LNCAP (cell line): ENCODE results near the gene SOCS1.

ENCODE experiments used
- CTCF ChIP-seq: fragments of 450-650 bp; IDR thresholded peaks from 2 replicates; pipeline ENCODE4 v1.5.1; 2017; ENCODE audit warnings: mild to moderate bottlenecking

SOCS1 gene

GRCh38 chr16:11212798-11213196 lies 43.2 kb downstream of the SOCS1 start:
- no peak for TF ChIP-seq CTCF

- TF ChIP-seq CTCF: no peak
These were observed 43.8 kb downstream of the SOCS1 start for GRCh38 chr16:11211977-11212797.

- no peak for TF ChIP-seq CTCF
These were observed 44.7 kb downstream of the SOCS1 start for GRCh38 chr16:11211061-11211976.

- TF ChIP-seq CTCF: no peak
These were observed 45.7 kb downstream of the SOCS1 start for GRCh38 chr16:11210260-11210659.

- TF ChIP-seq CTCF: no peak
These were observed 46.9 kb downstream of the SOCS1 start for GRCh38 chr16:11208916-11209665.

- no peak for TF ChIP-seq CTCF
These were observed 48.4 kb downstream of the SOCS1 start for GRCh38 chr16:11207646-11208045.
